Activated CD8-positive, alpha-beta memory T cell treated with anti-CD3 and anti-CD28 coated beads, Interleukin-2, amount 10 ng/mL, durations not matched to agents 7 days and 5 days (primary cell): ENCODE data around the gene ZNF646. TPM values are rescaled to one million over a fixed set of nuclear protein-coding genes. Genes with fewer than 3 reads are reported as not detected.

Experiments
- ATAC-seq: fragments of 150-1000 bp; cut with Tn5 transposase; one replicate; pipeline ENCODE4 v1.10.0; 2021; ENCODE audit warnings: moderate library complexity
- CTCF ChIA-PET: fragments of 350-600 bp; sonication (Branson Sonifier 250); formaldehyde crosslinking; loops from one replicate; lab custom pipeline; 2021; ENCODE audit warnings: antibody characterized with exemption; lab: Charles Lee
- DNase-seq: peaks from one replicate; pipeline ENCODE4 v3.0.0-alpha.2; 2020
- H3K27ac Mint-ChIP-seq: one replicate; pipeline ENCODE4 v1.8.0; 2021; ENCODE audit warnings: mild to moderate bottlenecking, mixed read lengths
- H3K27me3 Mint-ChIP-seq: one replicate; pipeline ENCODE4 v1.8.0; 2021; ENCODE audit warnings: mixed read lengths
- H3K36me3 Mint-ChIP-seq: one replicate; pipeline ENCODE4 v1.8.0; 2021; ENCODE audit warnings: mild to moderate bottlenecking, mixed read lengths
- H3K4me1 Mint-ChIP-seq: one replicate; pipeline ENCODE4 v1.8.0; 2021; ENCODE audit warnings: mixed read lengths
- H3K4me3 Mint-ChIP-seq: one replicate; pipeline ENCODE4 v1.8.0; 2021; ENCODE audit warnings: mild to moderate bottlenecking, moderate library complexity, mixed read lengths
- H3K9me3 Mint-ChIP-seq: one replicate; pipeline ENCODE4 v1.8.0; 2022; ENCODE audit warnings: low read depth, mixed read lengths
- total RNA-seq, 2 experiments: library from RNA; stranded (reverse); gene quantifications; one replicate each; pipeline ENCODE4 v1.2.3, GENCODE V29; 2021

Gene ZNF646
- total RNA-seq, 2 experiments from 2014 or later = 31.8 to 37.7 TPM

DNA sequence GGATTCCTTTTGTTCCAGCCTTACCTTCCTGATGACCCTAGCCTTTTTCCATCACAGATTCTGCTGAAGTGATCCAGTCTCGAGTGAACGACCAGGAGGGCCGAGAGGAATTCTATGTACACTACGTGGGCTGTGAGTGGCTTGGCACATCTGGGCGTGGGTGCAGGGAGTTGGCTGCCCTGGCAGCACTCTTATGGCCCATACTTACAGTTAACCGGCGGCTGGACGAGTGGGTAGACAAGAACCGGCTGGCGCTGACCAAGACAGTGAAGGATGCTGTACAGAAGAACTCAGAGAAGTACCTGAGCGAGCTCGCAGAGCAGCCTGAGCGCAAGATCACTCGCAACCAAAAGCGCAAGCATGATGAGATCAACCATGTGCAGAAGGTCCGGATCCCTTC lies 45.9 kb downstream of the ZNF646 start:
- DNase-seq (no peak), ATAC-seq (no peak)
- Mint-ChIP-seq H3K4me3 (no peak overlapping the region), H3K9me3 (no peaks in the 10 kb centered on the region), H3K36me3 (peaks cover 18% of the 10 kb centered on the region), H3K27me3 (no peaks in the 10 kb centered on the region), H3K27ac (no peak overlapping the region), H3K4me1 (peaks cover 18% of the 10 kb centered on the region)
- CTCF ChIA-PET = interaction anchor here (4.6 kb wide), 1 partner anchor 23 kb away, joined by 25 read pairs; no protein-coding TSS in a partner anchor

DNA sequence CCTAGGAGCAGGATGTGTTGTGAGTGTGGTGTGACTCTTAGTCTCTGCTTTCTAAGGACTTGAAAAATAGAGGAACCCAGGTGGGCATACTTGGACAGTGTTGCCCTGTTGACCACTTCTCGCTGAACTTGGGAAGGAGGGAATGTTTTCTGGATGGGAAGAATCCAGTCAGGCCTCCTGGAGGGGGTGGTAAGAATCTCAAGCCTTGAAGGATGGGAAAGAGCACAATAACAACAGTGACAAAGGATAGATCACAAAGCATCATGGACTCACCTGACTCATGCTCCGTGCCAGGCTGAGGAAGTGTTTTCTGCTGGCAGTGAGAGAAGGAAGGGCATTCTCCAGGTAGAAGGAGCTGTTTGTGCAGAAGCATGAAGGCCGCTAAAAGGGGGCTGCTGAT lies 51.6 kb downstream of the ZNF646 start:
- DNase-seq (no peak), ATAC-seq (no peak)
- Mint-ChIP-seq H3K9me3 (no peaks in the 10 kb centered on the region), H3K4me3 (no peak overlapping the region), H3K27ac (no peak overlapping the region), H3K27me3 (no peaks in the 10 kb centered on the region), H3K4me1 (peaks cover 2% of the 10 kb centered on the region), H3K36me3 (peaks cover 14% of the 10 kb centered on the region)
- CTCF ChIA-PET = interaction anchor here (1.1 kb wide), 1 partner anchor 8 kb away, joined by 3 read pairs; the partner anchor contains the start of gene KAT8

DNA sequence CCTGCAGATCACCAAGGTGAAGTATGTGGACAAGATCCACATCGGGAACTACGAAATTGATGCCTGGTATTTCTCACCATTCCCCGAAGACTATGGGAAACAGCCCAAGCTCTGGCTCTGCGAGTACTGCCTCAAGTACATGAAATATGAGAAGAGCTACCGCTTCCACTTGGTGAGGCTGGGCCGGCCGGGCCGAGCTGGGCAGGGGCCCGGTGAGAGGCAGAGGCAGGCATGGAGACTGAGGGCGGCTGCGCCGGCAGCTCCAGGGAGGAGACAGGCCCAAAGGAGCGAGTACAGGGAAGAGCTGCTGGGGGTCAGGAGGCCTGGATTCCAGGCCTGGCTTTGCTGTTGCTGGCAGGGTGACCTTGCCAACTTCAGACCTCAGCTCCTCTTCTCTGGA lies 53.0 kb downstream of the ZNF646 start:
- no peaks in the 10 kb centered on the region for H3K9me3 Mint-ChIP-seq
- CTCF ChIA-PET = interaction anchor here (1.1 kb wide), 1 partner anchor 15 kb away, joined by 4 read pairs; no protein-coding TSS in a partner anchor
- H3K27ac Mint-ChIP-seq = no peak overlapping the region
- H3K4me3 Mint-ChIP-seq = no peak overlapping the region
- ATAC-seq (no peak), DNase-seq (no peak)
- peaks cover 2% of the 10 kb centered on the region for H3K4me1 Mint-ChIP-seq
- no peaks in the 10 kb centered on the region for H3K27me3 Mint-ChIP-seq
- H3K36me3 Mint-ChIP-seq = peaks cover 7% of the 10 kb centered on the region

DNA sequence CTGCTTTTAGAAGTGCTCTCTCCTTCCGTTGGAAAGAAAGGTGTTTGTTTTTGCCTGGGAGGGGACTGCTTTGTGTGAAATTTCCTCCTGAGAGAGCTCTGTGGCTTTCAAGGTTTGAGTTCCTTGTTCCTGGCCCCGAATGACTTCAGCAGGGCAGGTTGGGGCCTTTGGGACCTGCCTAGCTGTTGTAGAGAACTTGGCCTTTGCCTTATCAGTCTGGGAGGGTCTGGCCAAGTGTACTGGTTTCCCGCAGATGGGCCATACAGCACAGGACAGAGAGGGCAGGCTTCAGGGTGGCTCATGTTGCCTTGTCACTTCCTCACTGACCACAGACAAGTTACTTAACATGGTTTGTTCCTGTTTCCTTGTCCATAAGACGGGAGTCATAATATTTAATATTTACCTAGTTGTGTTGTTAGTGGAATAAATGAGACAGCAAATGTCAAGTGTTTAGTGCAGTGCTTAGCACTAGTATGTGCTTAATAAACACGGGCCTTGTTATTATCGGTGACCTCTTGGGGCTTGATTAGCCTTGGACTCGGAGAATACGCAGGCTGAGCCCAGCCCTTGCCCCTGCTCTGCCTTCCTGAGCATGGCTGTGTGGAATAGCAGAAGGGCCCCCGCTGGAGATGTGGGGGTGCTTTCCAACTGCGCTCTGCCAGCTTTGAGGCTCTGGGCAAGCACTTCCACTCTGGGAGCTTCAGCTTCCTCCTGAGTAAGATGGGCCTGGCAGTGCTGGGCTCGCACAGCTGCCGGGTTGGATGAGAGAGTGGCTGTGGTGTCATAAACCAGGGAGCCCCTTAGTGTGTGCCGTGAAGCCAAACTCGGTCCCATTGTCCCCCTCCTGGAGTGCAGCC lies 54.7 kb downstream of the ZNF646 start:
- peaks cover 2% of the 10 kb centered on the region for H3K4me1 Mint-ChIP-seq
- H3K4me3 Mint-ChIP-seq = no peak overlapping the region
- no peaks in the 10 kb centered on the region for H3K9me3 Mint-ChIP-seq
- H3K27me3 Mint-ChIP-seq = no peaks in the 10 kb centered on the region
- CTCF ChIA-PET = no interaction called here
- ATAC-seq (no peak), DNase-seq (no peak)
- peak overlapping the region; percentile 74 for H3K27ac Mint-ChIP-seq
- peaks cover 5% of the 10 kb centered on the region for H3K36me3 Mint-ChIP-seq

DNA sequence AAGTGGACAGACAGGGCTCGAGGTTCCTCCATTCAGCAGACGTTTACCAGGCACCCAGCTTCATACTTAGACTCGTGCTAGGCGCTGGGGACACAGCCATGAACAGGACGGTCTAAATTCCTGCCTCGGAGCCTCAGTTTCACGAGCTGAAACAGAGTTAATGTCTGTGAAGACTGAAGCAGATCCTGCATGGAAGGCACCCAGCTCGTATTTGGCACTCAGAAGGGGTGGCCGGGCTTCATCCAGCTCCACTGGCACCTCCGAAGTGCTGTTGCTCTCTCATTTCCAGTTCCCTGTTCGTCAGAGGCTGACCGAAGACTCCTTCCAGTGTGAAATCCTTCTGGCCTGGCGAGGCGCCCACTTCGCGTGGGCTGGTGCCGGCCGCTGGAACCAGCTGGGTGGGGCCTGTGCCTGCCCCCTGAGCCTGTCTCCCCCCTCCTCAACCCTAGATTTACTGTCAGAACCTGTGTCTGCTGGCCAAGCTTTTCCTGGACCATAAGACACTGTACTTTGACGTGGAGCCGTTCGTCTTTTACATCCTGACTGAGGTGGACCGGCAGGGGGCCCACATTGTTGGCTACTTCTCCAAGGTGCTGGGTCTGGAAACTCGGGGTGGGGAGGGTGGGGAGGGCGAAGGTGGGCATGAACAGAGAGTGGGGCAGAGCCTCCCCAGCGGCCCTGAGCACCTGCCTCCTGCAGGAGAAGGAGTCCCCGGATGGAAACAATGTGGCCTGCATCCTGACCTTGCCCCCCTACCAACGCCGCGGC lies 55.5 kb downstream of the ZNF646 start:
- ATAC-seq (no peak), DNase-seq (no peak)
- CTCF ChIA-PET = no interaction called here
- no peak overlapping the region for H3K4me3 Mint-ChIP-seq
- peaks cover 5% of the 10 kb centered on the region for H3K36me3 Mint-ChIP-seq
- H3K27me3 Mint-ChIP-seq = no peaks in the 10 kb centered on the region
- no peaks in the 10 kb centered on the region for H3K9me3 Mint-ChIP-seq
- H3K27ac Mint-ChIP-seq = no peak overlapping the region
- H3K4me1 Mint-ChIP-seq = peaks cover 2% of the 10 kb centered on the region

DNA sequence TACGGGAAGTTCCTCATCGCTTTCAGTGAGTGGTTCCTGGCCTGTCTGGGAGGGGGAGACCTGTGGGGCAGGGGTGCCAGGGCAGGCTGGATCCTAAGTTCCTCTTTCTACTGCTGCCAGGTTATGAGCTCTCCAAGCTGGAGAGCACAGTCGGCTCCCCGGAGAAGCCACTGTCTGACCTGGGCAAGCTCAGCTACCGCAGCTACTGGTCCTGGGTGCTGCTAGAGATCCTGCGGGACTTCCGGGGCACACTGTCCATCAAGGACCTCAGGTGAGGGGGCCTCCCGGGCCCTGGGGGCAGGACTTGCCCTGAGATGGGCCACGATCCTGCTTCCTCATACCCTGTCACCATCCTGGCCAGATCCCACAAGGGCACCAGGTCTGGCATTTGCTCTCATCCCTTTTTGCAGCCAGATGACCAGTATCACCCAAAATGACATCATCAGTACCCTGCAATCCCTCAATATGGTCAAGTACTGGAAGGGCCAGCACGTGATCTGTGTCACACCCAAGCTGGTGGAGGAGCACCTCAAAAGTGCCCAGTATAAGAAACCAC lies 56.2 kb downstream of the ZNF646 start:
- ATAC-seq = no peak
- Mint-ChIP-seq H3K4me1 (peaks cover 2% of the 10 kb centered on the region), H3K9me3 (no peaks in the 10 kb centered on the region), H3K27me3 (no peaks in the 10 kb centered on the region), H3K27ac (no peak overlapping the region), H3K4me3 (no peak overlapping the region), H3K36me3 (peaks cover 5% of the 10 kb centered on the region)
- CTCF ChIA-PET = interaction anchor here (1.3 kb wide), 1 partner anchor 14 kb away, joined by 3 read pairs; no protein-coding TSS in a partner anchor
- no peak for DNase-seq

DNA sequence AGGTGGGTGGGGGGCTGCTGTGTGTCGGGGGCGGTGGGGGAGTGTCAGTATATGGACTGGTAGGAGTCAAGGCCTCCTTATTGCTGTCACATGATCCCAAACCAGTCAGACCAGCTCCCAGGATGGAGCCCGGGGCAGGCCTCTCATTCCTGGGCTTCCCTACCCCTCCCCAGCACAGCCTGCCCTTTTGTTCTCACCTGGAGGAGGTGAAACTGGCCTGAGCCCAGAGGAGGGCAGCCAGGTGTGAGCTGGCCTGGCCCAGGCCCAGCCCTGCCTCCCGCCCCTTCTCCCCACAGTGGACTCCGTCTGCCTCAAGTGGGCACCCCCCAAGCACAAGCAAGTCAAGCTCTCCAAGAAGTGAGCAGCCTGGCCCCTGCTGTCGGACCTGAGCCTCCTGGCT lies 56.7 kb downstream of the ZNF646 start:
- peaks cover under 1% of the 10 kb centered on the region for H3K4me1 Mint-ChIP-seq
- H3K36me3 Mint-ChIP-seq = peaks cover 5% of the 10 kb centered on the region
- no peak overlapping the region for H3K27ac Mint-ChIP-seq
- no peaks in the 10 kb centered on the region for H3K27me3 Mint-ChIP-seq
- DNase-seq = no peak
- ATAC-seq = no peak
- CTCF ChIA-PET = interaction anchor here (1.3 kb wide), 1 partner anchor 14 kb away, joined by 3 read pairs; no protein-coding TSS in a partner anchor
- H3K4me3 Mint-ChIP-seq = no peak overlapping the region
- no peaks in the 10 kb centered on the region for H3K9me3 Mint-ChIP-seq

DNA sequence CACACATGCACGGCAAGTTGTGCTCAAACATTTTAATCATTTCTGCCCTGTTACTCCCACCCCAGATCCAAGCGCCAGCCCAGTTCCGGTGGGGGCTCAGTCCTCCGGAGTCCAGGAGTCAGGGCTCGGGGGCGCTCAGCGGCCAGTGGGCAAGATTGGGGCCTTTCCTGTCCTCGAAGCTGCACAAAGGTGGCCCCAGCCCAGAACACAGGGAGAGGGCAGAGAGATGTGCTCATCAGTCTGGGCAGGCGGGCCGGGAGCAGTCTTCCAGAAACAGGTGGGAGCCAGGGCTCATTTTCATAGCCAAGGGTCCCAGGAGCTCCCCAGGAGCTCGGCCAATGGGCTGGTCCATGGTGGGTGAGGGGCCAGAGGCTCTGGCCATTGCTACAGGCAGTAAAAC lies 57.2 kb downstream of the ZNF646 start:
- CTCF ChIA-PET = interaction anchor here (1.3 kb wide), 1 partner anchor 13 kb away, joined by 3 read pairs; no protein-coding TSS in a partner anchor
- no peak overlapping the region for H3K4me3 Mint-ChIP-seq

DNA sequence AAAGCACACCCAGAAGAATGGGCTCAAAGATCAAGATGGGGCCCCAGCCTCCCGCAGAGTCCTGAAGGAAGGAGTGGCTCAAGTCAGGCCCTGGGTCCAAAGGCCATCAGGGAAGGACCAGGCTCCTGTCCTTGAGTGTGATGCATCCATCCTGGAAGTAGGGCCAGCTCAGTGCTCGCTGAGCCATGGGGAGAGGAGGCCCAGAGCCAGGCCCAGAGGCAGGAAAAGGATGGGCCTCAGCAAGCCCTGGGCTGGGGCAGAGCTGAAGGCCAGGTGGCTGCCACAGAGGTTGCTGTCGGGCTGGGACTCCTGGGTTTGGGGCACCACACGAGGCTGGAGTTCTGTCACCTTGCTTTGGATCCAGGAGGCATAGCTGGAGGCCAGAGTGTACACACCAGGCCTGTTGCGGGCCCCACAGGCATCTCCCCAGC lies 57.6 kb downstream of the ZNF646 start:
- peaks cover 5% of the 10 kb centered on the region for H3K36me3 Mint-ChIP-seq
- ATAC-seq = no peak

More for the DNA sequence above, 57.2 kb downstream of the ZNF646 start:
- Mint-ChIP-seq H3K27me3 (no peaks in the 10 kb centered on the region), H3K36me3 (peaks cover 5% of the 10 kb centered on the region), H3K4me1 (no peaks in the 10 kb centered on the region), H3K9me3 (no peaks in the 10 kb centered on the region), H3K27ac (no peak overlapping the region)
- no peak for DNase-seq
- no peak for ATAC-seq

DNA sequence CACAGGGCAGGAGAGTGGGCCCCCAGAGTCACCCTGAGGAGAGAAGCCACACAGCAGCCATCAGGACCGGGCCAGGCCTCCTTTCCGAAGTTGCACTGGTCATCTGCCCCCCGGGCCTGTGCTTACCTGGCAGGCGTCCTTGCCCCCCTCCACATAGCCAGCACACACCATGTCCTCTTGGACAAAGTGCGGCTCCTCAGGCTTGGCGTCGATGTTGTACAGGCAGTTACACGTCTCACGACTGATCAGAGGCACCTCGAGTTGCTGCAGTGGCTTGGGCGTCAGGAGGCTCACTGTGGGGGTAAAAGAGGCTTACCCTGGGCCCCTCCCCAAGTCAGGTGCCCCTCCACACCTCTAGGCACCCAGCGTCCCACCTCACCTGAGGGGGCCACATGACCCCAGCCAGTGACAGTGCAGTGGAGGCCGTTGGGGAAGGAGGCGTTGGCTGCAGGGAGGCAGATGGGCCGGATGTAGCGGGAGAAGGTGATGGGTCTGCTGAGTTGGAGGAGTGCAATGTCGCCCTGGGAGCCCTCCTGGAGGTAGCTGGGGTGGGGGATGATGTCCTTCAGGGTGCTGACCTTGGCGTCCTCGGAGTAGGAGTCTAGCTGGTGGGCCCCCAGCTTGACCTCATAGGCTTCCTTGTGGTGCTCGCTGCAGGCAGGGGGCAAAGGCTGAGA lies 58.2 kb downstream of the ZNF646 start:
- Mint-ChIP-seq H3K9me3 (no peaks in the 10 kb centered on the region), H3K27ac (no peak overlapping the region), H3K4me1 (no peaks in the 10 kb centered on the region), H3K36me3 (peaks cover 4% of the 10 kb centered on the region), H3K27me3 (no peaks in the 10 kb centered on the region), H3K4me3 (no peak overlapping the region)
- DNase-seq = no peak
- ATAC-seq = no peak
- CTCF ChIA-PET = no interaction called here

More for the DNA sequence above, 57.6 kb downstream of the ZNF646 start:
- CTCF ChIA-PET = no interaction called here
- no peak for DNase-seq
- Mint-ChIP-seq H3K27me3 (no peaks in the 10 kb centered on the region), H3K4me3 (no peak overlapping the region), H3K9me3 (no peaks in the 10 kb centered on the region), H3K27ac (no peak overlapping the region), H3K4me1 (no peaks in the 10 kb centered on the region)

DNA sequence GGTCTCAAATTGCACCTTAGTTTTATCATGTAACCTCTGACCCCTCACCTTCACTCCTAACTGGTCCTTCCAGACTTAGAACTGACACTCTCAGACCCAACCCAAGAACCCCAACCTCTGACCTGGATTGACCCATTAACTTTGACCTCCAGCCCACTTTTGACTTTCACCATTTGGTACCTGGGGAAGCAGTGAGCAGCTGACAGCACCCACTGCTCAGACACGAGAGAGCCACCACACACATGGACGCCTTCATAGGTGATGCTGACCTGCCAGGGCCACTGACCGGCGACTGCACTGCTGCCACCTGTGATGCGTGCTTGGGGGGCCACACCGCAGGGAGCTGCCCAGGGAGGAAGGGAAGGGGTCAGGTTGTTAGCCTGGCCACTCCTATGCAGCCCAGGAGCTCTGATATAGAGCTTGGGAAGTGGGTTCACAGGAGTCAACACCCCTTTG lies 58.9 kb downstream of the ZNF646 start:
- CTCF ChIA-PET = interaction anchor here (1.2 kb wide), 1 partner anchor 9 kb away, joined by 4 read pairs; no protein-coding TSS in a partner anchor
- Mint-ChIP-seq H3K9me3 (no peaks in the 10 kb centered on the region), H3K4me1 (no peaks in the 10 kb centered on the region), H3K4me3 (no peak overlapping the region), H3K27me3 (no peaks in the 10 kb centered on the region), H3K27ac (no peak overlapping the region), H3K36me3 (no peaks in the 10 kb centered on the region)
- ATAC-seq (no peak), DNase-seq (no peak)
